ENCODE results near the gene GK2.

Gene GK2

GRCh38 chr4:79404666-79405065, 3.4 kb downstream of the GK2 start (continued):
- TF ChIP-seq, protein P1, sequence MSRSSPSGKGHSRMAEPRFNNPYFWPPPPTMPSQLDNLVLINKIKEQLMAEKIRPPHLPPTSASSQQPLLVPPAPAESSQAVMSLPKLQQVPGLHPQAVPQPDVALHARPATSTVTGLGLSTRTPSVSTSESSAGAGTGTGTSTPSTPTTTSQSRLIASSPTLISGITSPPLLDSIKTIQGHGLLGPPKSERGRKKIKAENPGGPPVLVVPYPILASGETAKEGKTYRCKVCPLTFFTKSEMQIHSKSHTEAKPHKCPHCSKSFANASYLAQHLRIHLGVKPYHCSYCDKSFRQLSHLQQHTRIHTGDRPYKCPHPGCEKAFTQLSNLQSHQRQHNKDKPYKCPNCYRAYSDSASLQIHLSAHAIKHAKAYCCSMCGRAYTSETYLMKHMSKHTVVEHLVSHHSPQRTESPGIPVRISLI (tag by site-specific recombination; IDR thresholded peaks at IDR 0.05) = no peak
- no peak for TF ChIP-seq ZNF626 (tag by site-specific recombination; IDR thresholded peaks at IDR 0.05)
- no peak for TF ChIP-seq KLF7 (tag by site-specific recombination; IDR thresholded peaks at IDR 0.05; ENCODE audit: borderline replicate concordance)
- TF ChIP-seq, protein P2, sequence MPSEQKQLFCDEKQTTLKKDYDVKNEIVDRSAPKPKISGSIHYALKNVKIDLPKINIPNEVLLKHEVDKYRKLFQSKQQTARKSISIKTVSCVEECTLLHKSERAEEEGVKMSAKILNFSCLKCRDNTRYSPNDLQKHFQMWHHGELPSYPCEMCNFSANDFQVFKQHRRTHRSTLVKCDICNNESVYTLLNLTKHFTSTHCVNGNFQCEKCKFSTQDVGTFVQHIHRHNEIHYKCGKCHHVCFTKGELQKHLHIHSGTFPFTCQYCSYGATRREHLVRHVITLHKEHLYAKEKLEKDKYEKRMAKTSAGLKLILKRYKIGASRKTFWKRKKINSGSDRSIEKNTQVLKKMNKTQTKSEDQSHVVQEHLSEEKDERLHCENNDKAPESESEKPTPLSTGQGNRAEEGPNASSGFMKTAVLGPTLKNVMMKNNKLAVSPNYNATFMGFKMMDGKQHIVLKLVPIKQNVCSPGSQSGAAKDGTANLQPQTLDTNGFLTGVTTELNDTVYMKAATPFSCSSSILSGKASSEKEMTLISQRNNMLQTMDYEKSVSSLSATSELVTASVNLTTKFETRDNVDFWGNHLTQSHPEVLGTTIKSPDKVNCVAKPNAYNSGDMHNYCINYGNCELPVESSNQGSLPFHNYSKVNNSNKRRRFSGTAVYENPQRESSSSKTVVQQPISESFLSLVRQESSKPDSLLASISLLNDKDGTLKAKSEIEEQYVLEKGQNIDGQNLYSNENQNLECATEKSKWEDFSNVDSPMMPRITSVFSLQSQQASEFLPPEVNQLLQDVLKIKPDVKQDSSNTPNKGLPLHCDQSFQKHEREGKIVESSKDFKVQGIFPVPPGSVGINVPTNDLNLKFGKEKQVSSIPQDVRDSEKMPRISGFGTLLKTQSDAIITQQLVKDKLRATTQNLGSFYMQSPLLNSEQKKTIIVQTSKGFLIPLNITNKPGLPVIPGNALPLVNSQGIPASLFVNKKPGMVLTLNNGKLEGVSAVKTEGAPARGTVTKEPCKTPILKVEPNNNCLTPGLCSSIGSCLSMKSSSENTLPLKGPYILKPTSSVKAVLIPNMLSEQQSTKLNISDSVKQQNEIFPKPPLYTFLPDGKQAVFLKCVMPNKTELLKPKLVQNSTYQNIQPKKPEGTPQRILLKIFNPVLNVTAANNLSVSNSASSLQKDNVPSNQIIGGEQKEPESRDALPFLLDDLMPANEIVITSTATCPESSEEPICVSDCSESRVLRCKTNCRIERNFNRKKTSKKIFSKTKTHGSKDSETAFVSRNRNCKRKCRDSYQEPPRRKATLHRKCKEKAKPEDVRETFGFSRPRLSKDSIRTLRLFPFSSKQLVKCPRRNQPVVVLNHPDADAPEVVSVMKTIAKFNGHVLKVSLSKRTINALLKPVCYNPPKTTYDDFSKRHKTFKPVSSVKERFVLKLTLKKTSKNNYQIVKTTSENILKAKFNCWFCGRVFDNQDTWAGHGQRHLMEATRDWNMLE (tag by site-specific recombination; conservative IDR thresholded peaks at IDR 0.05; ENCODE audit: low read depth) = no peak
- TF ChIP-seq, protein P3, sequence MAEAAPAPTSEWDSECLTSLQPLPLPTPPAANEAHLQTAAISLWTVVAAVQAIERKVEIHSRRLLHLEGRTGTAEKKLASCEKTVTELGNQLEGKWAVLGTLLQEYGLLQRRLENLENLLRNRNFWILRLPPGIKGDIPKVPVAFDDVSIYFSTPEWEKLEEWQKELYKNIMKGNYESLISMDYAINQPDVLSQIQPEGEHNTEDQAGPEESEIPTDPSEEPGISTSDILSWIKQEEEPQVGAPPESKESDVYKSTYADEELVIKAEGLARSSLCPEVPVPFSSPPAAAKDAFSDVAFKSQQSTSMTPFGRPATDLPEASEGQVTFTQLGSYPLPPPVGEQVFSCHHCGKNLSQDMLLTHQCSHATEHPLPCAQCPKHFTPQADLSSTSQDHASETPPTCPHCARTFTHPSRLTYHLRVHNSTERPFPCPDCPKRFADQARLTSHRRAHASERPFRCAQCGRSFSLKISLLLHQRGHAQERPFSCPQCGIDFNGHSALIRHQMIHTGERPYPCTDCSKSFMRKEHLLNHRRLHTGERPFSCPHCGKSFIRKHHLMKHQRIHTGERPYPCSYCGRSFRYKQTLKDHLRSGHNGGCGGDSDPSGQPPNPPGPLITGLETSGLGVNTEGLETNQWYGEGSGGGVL (tag by site-specific recombination; IDR thresholded peaks at IDR 0.05) = no peak

- Histone ChIP-seq H3K27ac (ENCODE audit: extremely low read depth, low read depth, low read length) (no peak overlapping the region), H3K4me1 (ENCODE audit: control insufficient read depth, insufficient read depth, low read length) (no peaks in the 10 kb centered on the region), H3K9me3 (ENCODE audit: control insufficient read depth, insufficient read depth, low read depth, low read length) (no peaks in the 10 kb centered on the region), H3K36me3 (ENCODE audit: control insufficient read depth in 2 of 2, insufficient read depth in 1 of 2, low read length in 2 of 2) (no peaks in the 10 kb centered on the region), H3K4me3 (ENCODE audit: low read depth, low read length) (no peak overlapping the region)
- ChIA-PET POLR2A (no interaction called here), CTCF (no interaction called here)
- TF ChIP-seq, protein P4, sequence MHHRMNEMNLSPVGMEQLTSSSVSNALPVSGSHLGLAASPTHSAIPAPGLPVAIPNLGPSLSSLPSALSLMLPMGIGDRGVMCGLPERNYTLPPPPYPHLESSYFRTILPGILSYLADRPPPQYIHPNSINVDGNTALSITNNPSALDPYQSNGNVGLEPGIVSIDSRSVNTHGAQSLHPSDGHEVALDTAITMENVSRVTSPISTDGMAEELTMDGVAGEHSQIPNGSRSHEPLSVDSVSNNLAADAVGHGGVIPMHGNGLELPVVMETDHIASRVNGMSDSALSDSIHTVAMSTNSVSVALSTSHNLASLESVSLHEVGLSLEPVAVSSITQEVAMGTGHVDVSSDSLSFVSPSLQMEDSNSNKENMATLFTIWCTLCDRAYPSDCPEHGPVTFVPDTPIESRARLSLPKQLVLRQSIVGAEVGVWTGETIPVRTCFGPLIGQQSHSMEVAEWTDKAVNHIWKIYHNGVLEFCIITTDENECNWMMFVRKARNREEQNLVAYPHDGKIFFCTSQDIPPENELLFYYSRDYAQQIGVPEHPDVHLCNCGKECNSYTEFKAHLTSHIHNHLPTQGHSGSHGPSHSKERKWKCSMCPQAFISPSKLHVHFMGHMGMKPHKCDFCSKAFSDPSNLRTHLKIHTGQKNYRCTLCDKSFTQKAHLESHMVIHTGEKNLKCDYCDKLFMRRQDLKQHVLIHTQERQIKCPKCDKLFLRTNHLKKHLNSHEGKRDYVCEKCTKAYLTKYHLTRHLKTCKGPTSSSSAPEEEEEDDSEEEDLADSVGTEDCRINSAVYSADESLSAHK (tag by site-specific recombination; IDR thresholded peaks at IDR 0.05) = no peak
- TF ChIP-seq, protein P5, sequence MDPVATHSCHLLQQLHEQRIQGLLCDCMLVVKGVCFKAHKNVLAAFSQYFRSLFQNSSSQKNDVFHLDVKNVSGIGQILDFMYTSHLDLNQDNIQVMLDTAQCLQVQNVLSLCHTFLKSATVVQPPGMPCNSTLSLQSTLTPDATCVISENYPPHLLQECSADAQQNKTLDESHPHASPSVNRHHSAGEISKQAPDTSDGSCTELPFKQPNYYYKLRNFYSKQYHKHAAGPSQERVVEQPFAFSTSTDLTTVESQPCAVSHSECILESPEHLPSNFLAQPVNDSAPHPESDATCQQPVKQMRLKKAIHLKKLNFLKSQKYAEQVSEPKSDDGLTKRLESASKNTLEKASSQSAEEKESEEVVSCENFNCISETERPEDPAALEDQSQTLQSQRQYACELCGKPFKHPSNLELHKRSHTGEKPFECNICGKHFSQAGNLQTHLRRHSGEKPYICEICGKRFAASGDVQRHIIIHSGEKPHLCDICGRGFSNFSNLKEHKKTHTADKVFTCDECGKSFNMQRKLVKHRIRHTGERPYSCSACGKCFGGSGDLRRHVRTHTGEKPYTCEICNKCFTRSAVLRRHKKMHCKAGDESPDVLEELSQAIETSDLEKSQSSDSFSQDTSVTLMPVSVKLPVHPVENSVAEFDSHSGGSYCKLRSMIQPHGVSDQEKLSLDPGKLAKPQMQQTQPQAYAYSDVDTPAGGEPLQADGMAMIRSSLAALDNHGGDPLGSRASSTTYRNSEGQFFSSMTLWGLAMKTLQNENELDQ (tag by site-specific recombination; IDR thresholded peaks at IDR 0.05; ENCODE audit: low read depth) = no peak
- no peak for TF ChIP-seq GLIS1 (tag by site-specific recombination; IDR thresholded peaks at IDR 0.05)
Measured at GRCh38 chr4:79403356-79403755, 4.7 kb downstream of the GK2 start.

- ChIA-PET POLR2A (no interaction called here), CTCF (interaction anchor here (0.7 kb wide), 1 partner anchor 373 kb away, joined by 3 read pairs; no protein-coding TSS in a partner anchor)
- Histone ChIP-seq H3K4me3 (ENCODE audit: low read depth, low read length) (no peak overlapping the region), H3K9me3 (ENCODE audit: control insufficient read depth, insufficient read depth, low read depth, low read length) (no peaks in the 10 kb centered on the region), H3K4me1 (ENCODE audit: control insufficient read depth, insufficient read depth, low read length) (no peaks in the 10 kb centered on the region), H3K27ac (ENCODE audit: extremely low read depth, low read depth, low read length) (no peak overlapping the region), H3K36me3 (ENCODE audit: control insufficient read depth in 2 of 2, insufficient read depth in 1 of 2, low read length in 2 of 2) (no peaks in the 10 kb centered on the region)
- no peak for TF ChIP-seq SP3 (tag by site-specific recombination; IDR thresholded peaks at IDR 0.05)
- TF ChIP-seq ZEB2 (tag by site-specific recombination; IDR thresholded peaks at IDR 0.05) = no peak
- TF ChIP-seq ZNF133 (tag by site-specific recombination; IDR thresholded peaks at IDR 0.05) = no peak
- no peak for TF ChIP-seq ZNF544 (tag by site-specific recombination; IDR thresholded peaks at IDR 0.05)
- TF ChIP-seq SCRT2 (tag by site-specific recombination; IDR thresholded peaks at IDR 0.05) = no peak
- no peak for TF ChIP-seq ZNF792 (tag by site-specific recombination; IDR thresholded peaks at IDR 0.05)
- no peak for TF ChIP-seq ZNF148 (tag by site-specific recombination; IDR thresholded peaks at IDR 0.05; ENCODE audit: borderline replicate concordance)
Measured at GRCh38 chr4:79402332-79402851, 5.6 kb downstream of the GK2 start.

Measured in HEK293 (cell line).